HepG2 (cell line): ENCODE results near the gene BTAF1. TPM values are rescaled to one million over a fixed set of nuclear protein-coding genes. Genes with fewer than 3 reads are reported as not detected.
A peak's percentile ranks its signal among the peaks of the same experiment; 100 is the strongest.

Source experiments
- ATAC-seq: fragments of 200-7000 bp; cut with Tn5 transposase; 3 replicates; pipeline ENCODE4 v1.9.1; 2020; ENCODE audit warnings: mild to moderate bottlenecking, moderate library complexity
- BruUV-seq: library from RNA; stranded (reverse); fragments of 400-500 nt; replicated peaks from 2 replicates; lab custom pipeline; 2021; lab: Mats Ljungman, UMichigan
- CTCF ChIA-PET: fragments of 300-600 bp; formaldehyde crosslinking; extraction: SDS; loops from one replicate; lab custom pipeline; 2021; ENCODE audit warnings: low total read pairs, inconsistent platforms, low intra/inter-chr PET ratio; lab: Yijun Ruan, JAX
- POLR2A ChIA-PET: fragments of 350-600 bp; sonication (Branson Sonifier 250); formaldehyde crosslinking; loops from one replicate; lab custom pipeline; 2020; ENCODE audit warnings: antibody characterized with exemption, inconsistent platforms; lab: Yijun Ruan, JAX
- DNase-seq: peaks from one replicate; pipeline ENCODE4 v3.0.0-alpha.2; 2015; ENCODE audit warnings: low spot score
- FAIRE-seq: peaks from 3 replicates; lab custom pipeline; 2011; peaks lifted over from hg19 to GRCh38; lab: Jason Lieb, UNC
- H2AFZ ChIP-seq: one replicate; pipeline ENCODE4 v1.6.1; 2011; ENCODE audit warnings: low read length, inconsistent platforms
- H3K27ac ChIP-seq: fragments of 300-600 bp; 3 replicates; pipeline ENCODE4 v1.8.0; 2011; ENCODE audit warnings: mixed run types, mild to moderate bottlenecking, mixed read lengths, low read length, inconsistent platforms; ENCODE audit not compliant: insufficient read depth; ENCODE audit errors: extremely low read length
- H3K27me3 ChIP-seq, 2 experiments: fragments of 200-600 bp in 1 of 2; 2 replicates in 1 of 2; 3 replicates in 1 of 2; pipeline versions ENCODE4 v1.6.0 to v1.8.0; 2011; ENCODE audit warnings: low read length in 2 of 2, mild to moderate bottlenecking in 2 of 2, moderate library complexity in 2 of 2, inconsistent platforms in 1 of 2; ENCODE audit not compliant: insufficient read depth in 2 of 2, control insufficient read depth in 1 of 2
- H3K36me3 ChIP-seq, 2 experiments: fragments of 200-600 bp in 1 of 2; replicated peaks in 1 of 2; 2 replicates in 1 of 2; 3 replicates in 1 of 2; pipeline versions ENCODE4 v1.5.1 to v1.8.0; 2011; ENCODE audit warnings: low read length in 2 of 2, inconsistent platforms in 1 of 2; ENCODE audit not compliant: insufficient read depth in 2 of 2, control insufficient read depth in 1 of 2
- H3K4me1 ChIP-seq: 2 replicates; pipeline ENCODE4 v1.5.1; 2012; ENCODE audit warnings: low read length, inconsistent platforms; ENCODE audit not compliant: insufficient read depth
- H3K4me2 ChIP-seq: 2 replicates; pipeline ENCODE4 v1.6.0; 2011; ENCODE audit warnings: low read depth, low read length, inconsistent platforms
- H3K4me3 ChIP-seq, 3 experiments: fragments of 200-600 bp in 1 of 3; sonication (generic), shearing (Covaris generic) in 1 of 3; replicated peaks in 1 of 3; 2 replicates each; pipeline ENCODE4 v1.5.1; 2011 to 2016; ENCODE audit warnings: low read length in 3 of 3, inconsistent platforms in 2 of 3, low read depth in 2 of 3, mild to moderate bottlenecking in 2 of 3, control low read depth in 1 of 3, mixed read lengths in 1 of 3; ENCODE audit not compliant: insufficient read depth in 1 of 3
- H3K79me2 ChIP-seq: one replicate; pipeline ENCODE4 v1.6.1; 2011; ENCODE audit warnings: low read length, inconsistent platforms; ENCODE audit not compliant: insufficient read depth
- H3K9ac ChIP-seq: 2 replicates; pipeline ENCODE4 v1.6.0; 2011; ENCODE audit warnings: mild to moderate bottlenecking, low read depth, low read length, inconsistent platforms; ENCODE audit not compliant: insufficient read depth
- H3K9me3 ChIP-seq: 2 replicates; pipeline ENCODE4 v1.5.1; 2012; ENCODE audit warnings: mild to moderate bottlenecking, low read length
- H4K20me1 ChIP-seq: 2 replicates; pipeline ENCODE4 v1.6.0; 2011; ENCODE audit warnings: inconsistent platforms, mild to moderate bottlenecking, low read length, moderate library complexity; ENCODE audit not compliant: insufficient read depth
- STAG1 ChIP-seq: sonication (generic); formaldehyde crosslinking; IDR thresholded peaks from 2 replicates; pipeline ENCODE4 v1.4.0; 2020; ENCODE audit warnings: missing genetic modification reagents
- WGBS: methylation state at CpG from one replicate; pipeline ENCODE4 v1.1.6; 2017; ENCODE audit warnings: low lambda C conversion rate; 5-methylcytosine and 5-hydroxymethylcytosine counted together
- in situ Hi-C: cut with HindIII; loops from 2 replicates; pipeline ENCODE4 v1.10.0; 2017; ENCODE audit warnings: low pct_unique_long_range_greater_than_20kb; ENCODE audit not compliant: extremely low pct_ligation_motif_present
- intact Hi-C: fragments of 100-400 bp; cut with micrococcal nuclease; formaldehyde crosslinking; loops from one replicate; pipeline ENCODE4 v1.10.0; 2022; ENCODE audit not compliant: unreplicated experiment
- polyA plus RNA-seq, 8 experiments: library from polyadenylated mRNA; depleted of rRNA in 3 of 8; stranded (reverse) in 7 of 8; unstranded in 1 of 8; fragments of >200 nt; fragmentation: Illumina TruSeq in 4 of 8; extraction: Trizol in 4 of 8; gene quantifications; 2 replicates each; pipeline versions ENCODE4 v1.2.1 to v1.2.3, GENCODE V29; 2011 to 2016; ENCODE audit warnings: low read depth in 4 of 8, missing spikeins in 1 of 8, mixed read lengths in 1 of 8; ENCODE audit not compliant: insufficient read depth in 1 of 8
- total RNA-seq, 5 experiments: library from RNA; depleted of rRNA; stranded (reverse); fragments of >200 nt; fragmentation: Illumina TruSeq; extraction: Trizol; gene quantifications; 2 replicates each; pipeline ENCODE4 v1.2.3, GENCODE V29; 2016; ENCODE audit warnings: low read depth in 1 of 5
- TF ChIP-seq, protein P1 (sequence below), 2 experiments: IDR thresholded peaks; 2 replicates each; pipeline ENCODE4 v1.6.1; 2011 to 2012; ENCODE audit warnings: low read length in 2 of 2, borderline replicate concordance in 1 of 2, low read depth in 1 of 2, mild to moderate bottlenecking in 1 of 2, moderate library complexity in 1 of 2
- TF ChIP-seq, protein P2 (sequence below): sonication (generic); formaldehyde crosslinking; conservative IDR thresholded peaks from 2 replicates; pipeline ENCODE4 v1.8.0; 2022; ENCODE audit warnings: mild to moderate bottlenecking, moderate library complexity, missing genetic modification reagents
- TF ChIP-seq, protein P3 (sequence below): fragments of 450-650 bp; IDR thresholded peaks from 2 replicates; pipeline ENCODE4 v1.6.1; 2017
- TF ChIP-seq, protein P4 (sequence below): sonication (generic); formaldehyde crosslinking; IDR thresholded peaks from 2 replicates; pipeline ENCODE4 v1.5.0; 2020; ENCODE audit warnings: mild to moderate bottlenecking, missing genetic modification reagents, moderate library complexity

Gene BTAF1
- total and polyA plus RNA-seq, 2 of the 13 experiments (the other 11 are each of a cell fraction or from before 2014, with no cell fraction given), result 38.6 to 54.1 TPM

DNA sequence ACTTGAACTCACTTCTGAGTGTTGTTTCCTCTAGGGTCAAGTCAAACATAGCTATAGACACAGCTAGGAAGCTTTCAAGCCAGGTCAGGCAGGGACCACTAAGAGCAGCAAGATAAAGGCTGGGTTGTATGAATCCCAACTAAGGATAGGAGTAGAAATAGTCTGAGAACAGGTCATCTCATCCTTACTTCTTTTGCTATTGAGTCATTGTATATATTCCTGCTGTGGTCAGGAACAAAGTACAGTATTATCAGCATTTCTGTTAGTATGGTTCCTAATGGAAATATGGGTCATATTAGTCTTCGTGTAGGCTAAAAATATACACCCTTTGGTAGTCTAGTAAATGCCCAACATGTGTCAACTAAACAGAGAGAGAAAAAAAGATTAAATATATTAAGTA is 145.3 kb downstream of the BTAF1 start (continued):
- TF ChIP-seq, protein P1, sequence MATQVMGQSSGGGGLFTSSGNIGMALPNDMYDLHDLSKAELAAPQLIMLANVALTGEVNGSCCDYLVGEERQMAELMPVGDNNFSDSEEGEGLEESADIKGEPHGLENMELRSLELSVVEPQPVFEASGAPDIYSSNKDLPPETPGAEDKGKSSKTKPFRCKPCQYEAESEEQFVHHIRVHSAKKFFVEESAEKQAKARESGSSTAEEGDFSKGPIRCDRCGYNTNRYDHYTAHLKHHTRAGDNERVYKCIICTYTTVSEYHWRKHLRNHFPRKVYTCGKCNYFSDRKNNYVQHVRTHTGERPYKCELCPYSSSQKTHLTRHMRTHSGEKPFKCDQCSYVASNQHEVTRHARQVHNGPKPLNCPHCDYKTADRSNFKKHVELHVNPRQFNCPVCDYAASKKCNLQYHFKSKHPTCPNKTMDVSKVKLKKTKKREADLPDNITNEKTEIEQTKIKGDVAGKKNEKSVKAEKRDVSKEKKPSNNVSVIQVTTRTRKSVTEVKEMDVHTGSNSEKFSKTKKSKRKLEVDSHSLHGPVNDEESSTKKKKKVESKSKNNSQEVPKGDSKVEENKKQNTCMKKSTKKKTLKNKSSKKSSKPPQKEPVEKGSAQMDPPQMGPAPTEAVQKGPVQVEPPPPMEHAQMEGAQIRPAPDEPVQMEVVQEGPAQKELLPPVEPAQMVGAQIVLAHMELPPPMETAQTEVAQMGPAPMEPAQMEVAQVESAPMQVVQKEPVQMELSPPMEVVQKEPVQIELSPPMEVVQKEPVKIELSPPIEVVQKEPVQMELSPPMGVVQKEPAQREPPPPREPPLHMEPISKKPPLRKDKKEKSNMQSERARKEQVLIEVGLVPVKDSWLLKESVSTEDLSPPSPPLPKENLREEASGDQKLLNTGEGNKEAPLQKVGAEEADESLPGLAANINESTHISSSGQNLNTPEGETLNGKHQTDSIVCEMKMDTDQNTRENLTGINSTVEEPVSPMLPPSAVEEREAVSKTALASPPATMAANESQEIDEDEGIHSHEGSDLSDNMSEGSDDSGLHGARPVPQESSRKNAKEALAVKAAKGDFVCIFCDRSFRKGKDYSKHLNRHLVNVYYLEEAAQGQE (IDR thresholded peaks at IDR 0.05; ENCODE audit: borderline replicate concordance in 1 of 2, low read depth in 1 of 2, low read length in 2 of 2), result no peak
- TF ChIP-seq, protein P2, sequence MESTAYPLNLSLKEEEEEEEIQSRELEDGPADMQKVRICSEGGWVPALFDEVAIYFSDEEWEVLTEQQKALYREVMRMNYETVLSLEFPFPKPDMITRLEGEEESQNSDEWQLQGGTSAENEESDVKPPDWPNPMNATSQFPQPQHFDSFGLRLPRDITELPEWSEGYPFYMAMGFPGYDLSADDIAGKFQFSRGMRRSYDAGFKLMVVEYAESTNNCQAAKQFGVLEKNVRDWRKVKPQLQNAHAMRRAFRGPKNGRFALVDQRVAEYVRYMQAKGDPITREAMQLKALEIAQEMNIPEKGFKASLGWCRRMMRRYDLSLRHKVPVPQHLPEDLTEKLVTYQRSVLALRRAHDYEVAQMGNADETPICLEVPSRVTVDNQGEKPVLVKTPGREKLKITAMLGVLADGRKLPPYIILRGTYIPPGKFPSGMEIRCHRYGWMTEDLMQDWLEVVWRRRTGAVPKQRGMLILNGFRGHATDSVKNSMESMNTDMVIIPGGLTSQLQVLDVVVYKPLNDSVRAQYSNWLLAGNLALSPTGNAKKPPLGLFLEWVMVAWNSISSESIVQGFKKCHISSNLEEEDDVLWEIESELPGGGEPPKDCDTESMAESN (CRISPR knock-in tag), result no peak
- TF ChIP-seq, all 625 proteins: peak for 0

DNA sequence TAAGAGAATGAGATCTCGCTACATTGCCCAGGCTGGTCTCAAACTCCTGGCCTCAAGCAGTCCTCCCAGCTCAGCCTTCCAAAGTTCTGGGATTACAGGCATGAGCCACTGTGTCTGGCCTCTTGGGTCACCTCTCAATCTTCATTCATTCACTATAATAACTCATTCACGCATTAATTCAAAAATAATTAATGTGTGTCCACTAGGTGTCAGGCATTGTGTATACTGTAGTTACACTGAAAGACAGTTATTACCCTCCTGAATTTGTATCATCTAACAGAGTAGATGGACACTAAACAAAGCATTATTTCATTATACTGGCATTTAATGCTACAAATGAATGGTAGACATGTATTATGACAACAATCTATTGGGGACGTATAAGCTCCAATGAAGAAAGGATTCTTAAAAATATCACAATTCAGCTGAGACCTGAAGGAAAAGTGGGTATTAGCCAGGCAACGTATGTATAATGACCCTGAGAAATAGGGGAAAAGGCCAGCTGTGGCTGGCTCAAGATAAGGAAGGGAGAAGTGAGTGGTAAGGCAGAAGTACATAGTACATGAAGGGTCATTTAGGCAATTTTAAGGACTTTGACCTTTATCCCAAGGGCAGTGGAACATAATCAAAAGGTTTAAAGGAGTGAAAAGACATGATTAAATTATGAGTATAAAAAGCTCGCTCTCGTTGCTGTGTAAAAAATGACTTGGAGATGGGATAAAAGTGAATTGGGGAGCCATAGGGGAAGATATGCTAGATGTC is 150.7 kb downstream of the BTAF1 start:
- Histone ChIP-seq H4K20me1 (no peaks in the 10 kb centered on the region), H3K9ac (no peak overlapping the region), H3K79me2 (no peaks in the 10 kb centered on the region), H3K27me3 (no peaks in the 10 kb centered on the region), H3K4me3 (no peak overlapping the region), H3K9me3 (no peaks in the 10 kb centered on the region), H3K4me2 (no peak overlapping the region), H3K27ac (no peak overlapping the region), H2AFZ (no peak overlapping the region), H3K36me3 (peaks cover 1 to 3% of the 10 kb centered on the region in 2 experiments; a peak in 1 of 5 replicates), H3K4me1 (no peaks in the 10 kb centered on the region)
- DNase-seq, result no peak
- TF ChIP-seq, protein P3, sequence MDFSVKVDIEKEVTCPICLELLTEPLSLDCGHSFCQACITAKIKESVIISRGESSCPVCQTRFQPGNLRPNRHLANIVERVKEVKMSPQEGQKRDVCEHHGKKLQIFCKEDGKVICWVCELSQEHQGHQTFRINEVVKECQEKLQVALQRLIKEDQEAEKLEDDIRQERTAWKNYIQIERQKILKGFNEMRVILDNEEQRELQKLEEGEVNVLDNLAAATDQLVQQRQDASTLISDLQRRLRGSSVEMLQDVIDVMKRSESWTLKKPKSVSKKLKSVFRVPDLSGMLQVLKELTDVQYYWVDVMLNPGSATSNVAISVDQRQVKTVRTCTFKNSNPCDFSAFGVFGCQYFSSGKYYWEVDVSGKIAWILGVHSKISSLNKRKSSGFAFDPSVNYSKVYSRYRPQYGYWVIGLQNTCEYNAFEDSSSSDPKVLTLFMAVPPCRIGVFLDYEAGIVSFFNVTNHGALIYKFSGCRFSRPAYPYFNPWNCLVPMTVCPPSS, result no peak
- TF ChIP-seq, protein P4, sequence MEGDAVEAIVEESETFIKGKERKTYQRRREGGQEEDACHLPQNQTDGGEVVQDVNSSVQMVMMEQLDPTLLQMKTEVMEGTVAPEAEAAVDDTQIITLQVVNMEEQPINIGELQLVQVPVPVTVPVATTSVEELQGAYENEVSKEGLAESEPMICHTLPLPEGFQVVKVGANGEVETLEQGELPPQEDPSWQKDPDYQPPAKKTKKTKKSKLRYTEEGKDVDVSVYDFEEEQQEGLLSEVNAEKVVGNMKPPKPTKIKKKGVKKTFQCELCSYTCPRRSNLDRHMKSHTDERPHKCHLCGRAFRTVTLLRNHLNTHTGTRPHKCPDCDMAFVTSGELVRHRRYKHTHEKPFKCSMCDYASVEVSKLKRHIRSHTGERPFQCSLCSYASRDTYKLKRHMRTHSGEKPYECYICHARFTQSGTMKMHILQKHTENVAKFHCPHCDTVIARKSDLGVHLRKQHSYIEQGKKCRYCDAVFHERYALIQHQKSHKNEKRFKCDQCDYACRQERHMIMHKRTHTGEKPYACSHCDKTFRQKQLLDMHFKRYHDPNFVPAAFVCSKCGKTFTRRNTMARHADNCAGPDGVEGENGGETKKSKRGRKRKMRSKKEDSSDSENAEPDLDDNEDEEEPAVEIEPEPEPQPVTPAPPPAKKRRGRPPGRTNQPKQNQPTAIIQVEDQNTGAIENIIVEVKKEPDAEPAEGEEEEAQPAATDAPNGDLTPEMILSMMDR (CRISPR knock-in tag), result 0 out of 2 replicates have a peak, but pooled peaks have one; percentile 11
- TF ChIP-seq STAG1 (CRISPR knock-in tag), result peak; percentile 35
- ChIA-PET CTCF (no interaction called here), POLR2A (no interaction called here)
- 95% methylated on average over 6 of the region's 6 CpGs for WGBS
- no peak for FAIRE-seq
- intact Hi-C loops, result no loop called here
- ATAC-seq, result no peak
- in situ Hi-C loops, result no loop called here
- BruUV-seq, result no TSS peak
